Body of pancreas (tissue), 4 donors: ENCODE results near the gene SUPT7L. TPM values are rescaled to one million over a fixed set of nuclear protein-coding genes. Genes with fewer than 3 reads are reported as not detected.
"Not testable (repeated sequence)": the region's sequence is repeated elsewhere in the genome, so short reads cannot be mapped to it uniquely, and the experiment has no call there.

Experiments
- ATAC-seq: fragments of 150-250 bp; one replicate; pipeline ENCODE4 v1.9.1; 2016
- DNase-seq, 4 donors: peaks; one replicate each; pipeline ENCODE4 v3.0.0-alpha.2; 2019
- H3K27ac ChIP-seq, 4 donors: fragments of 200-600 bp; sonication (generic); 1 replicate in 3 of 4; 2 replicates in 1 of 4; pipeline versions ENCODE4 v1.5.1 to v1.6.1; 2016 to 2019; ENCODE audit warnings: mild to moderate bottlenecking in 1 of 4, mixed read lengths in 1 of 4, moderate library complexity in 1 of 4
- H3K27me3 ChIP-seq, 2 donors: fragments of 200-600 bp; sonication (generic); one replicate each; pipeline ENCODE4 v1.6.0; 2016; ENCODE audit warnings: mild to moderate bottlenecking in 1 of 2
- H3K36me3 ChIP-seq, 2 donors: fragments of 200-600 bp; sonication (generic); replicated peaks in 1 of 2; 2 replicates each; pipeline ENCODE4 v1.5.1; 2016; ENCODE audit warnings: low read depth in 2 of 2; ENCODE audit not compliant: insufficient read depth in 1 of 2
- H3K4me1 ChIP-seq: fragments of 200-600 bp; sonication (generic); one replicate; pipeline ENCODE4 v1.6.0; 2016
- H3K4me3 ChIP-seq, 2 donors: fragments of 200-600 bp; sonication (generic); 1 replicate in 1 of 2; 2 replicates in 1 of 2; pipeline ENCODE4 v1.5.1; 2016 to 2019
- H3K9me3 ChIP-seq, 3 donors: fragments of 200-600 bp; sonication (generic); 1 replicate in 2 of 3; 2 replicates in 1 of 3; pipeline ENCODE4 v1.5.1; 2016
- POLR2A ChIP-seq, 3 donors: fragments of 450-650 bp; IDR thresholded peaks; one replicate each; pipeline ENCODE4 v1.6.1; 2016; ENCODE audit warnings: antibody characterized with exemption in 3 of 3, mild to moderate bottlenecking in 2 of 3
- WGBS, 2 donors: methylation state at CpG; one replicate each; pipeline ENCODE4 v1.1.5; 2017; 5-methylcytosine and 5-hydroxymethylcytosine counted together
- intact Hi-C: fragments of 100-400 bp; cut with DNase I; formaldehyde crosslinking; loops from one replicate; pipeline ENCODE4 v1.15.1; 2023
- total RNA-seq, 2 donors: library from RNA; depleted of rRNA; stranded (reverse); fragments of >200 nt; gene quantifications; one replicate each; pipeline ENCODE4 v1.1.0, GENCODE V29; 2016
- TF ChIP-seq, protein P1 (sequence below), 7 experiments: fragments of 450-650 bp in 4 of 7; fragments of 200-600 bp in 3 of 7; sonication (generic) in 3 of 7; IDR thresholded peaks; one replicate each; pipeline ENCODE4 v1.5.1; 2016 to 2019; ENCODE audit warnings: antibody characterized with exemption in 7 of 7

The SUPT7L gene
- total RNA-seq, 2 donors from 2014 or later: 18.4 to 29.3 TPM

DNA sequence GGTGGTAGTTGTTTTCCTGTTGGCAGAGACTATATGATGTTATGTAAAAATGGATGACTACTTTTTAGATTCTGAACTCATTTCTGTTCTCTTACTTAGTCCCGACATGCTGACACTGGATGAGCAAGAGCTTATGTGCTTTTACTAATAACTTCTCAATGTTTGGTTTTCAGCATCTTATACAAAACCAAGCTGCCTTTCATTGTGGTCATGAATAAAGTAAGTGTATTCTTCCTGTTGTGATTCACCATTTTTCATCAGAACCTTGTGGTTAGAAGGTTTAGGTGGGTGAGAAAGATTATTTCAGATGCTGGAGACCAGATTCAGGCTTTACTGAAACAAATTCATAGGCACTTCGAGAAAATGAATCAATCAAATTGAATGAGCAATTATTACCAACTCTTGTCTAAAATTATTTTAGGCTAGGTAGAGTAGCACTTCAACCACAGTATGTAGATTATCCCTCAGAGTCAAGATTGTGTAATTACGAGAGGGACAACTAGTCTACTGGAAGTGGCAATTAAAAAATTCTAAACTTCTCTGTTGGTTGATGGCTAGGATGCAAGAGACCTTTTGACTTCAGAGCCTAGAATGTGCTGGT lies 25.3 kb downstream of the SUPT7L start:
- no peak for TF ChIP-seq POLR2A (IDR thresholded peaks at IDR 0.05)
- TF ChIP-seq, protein P1, sequence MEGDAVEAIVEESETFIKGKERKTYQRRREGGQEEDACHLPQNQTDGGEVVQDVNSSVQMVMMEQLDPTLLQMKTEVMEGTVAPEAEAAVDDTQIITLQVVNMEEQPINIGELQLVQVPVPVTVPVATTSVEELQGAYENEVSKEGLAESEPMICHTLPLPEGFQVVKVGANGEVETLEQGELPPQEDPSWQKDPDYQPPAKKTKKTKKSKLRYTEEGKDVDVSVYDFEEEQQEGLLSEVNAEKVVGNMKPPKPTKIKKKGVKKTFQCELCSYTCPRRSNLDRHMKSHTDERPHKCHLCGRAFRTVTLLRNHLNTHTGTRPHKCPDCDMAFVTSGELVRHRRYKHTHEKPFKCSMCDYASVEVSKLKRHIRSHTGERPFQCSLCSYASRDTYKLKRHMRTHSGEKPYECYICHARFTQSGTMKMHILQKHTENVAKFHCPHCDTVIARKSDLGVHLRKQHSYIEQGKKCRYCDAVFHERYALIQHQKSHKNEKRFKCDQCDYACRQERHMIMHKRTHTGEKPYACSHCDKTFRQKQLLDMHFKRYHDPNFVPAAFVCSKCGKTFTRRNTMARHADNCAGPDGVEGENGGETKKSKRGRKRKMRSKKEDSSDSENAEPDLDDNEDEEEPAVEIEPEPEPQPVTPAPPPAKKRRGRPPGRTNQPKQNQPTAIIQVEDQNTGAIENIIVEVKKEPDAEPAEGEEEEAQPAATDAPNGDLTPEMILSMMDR (IDR thresholded peaks at IDR 0.05): no peak
- H3K4me3 ChIP-seq: no peak overlapping the region
- intact Hi-C loops: no loop called here
- H3K27me3 ChIP-seq: no peaks in the 10 kb centered on the region
- DNase-seq: no peak
- no peaks in the 10 kb centered on the region for H3K9me3 ChIP-seq
- H3K4me1 ChIP-seq: no peaks in the 10 kb centered on the region
- WGBS, 2 donors: 84 to 85% methylated on average over 3 of the region's 3 CpGs
- no peak overlapping the region for H3K27ac ChIP-seq
- no peak for ATAC-seq
- peaks cover 0 to 42% of the 10 kb centered on the region in 2 donors for H3K36me3 ChIP-seq

DNA sequence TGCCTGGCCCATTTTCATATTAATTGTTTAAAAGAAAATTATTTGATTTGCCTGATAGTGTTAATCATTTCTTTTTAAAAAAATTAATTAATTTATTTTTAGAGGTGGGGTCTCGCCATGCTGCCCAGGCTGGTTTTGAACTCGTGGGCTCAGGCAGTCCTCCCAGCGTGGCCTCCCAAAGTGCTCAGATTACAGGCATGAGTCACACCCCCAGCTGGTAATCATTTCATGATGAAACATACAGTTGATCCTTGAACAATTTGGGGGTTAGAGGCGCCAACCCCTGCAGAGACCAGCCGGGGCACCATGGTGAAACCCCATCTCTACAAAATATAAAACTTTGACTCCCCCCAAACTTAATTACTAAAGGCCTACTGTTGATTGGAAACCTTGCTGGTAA lies 26.6 kb downstream of the SUPT7L start:
- no peak for ATAC-seq
- TF ChIP-seq, protein P1 (IDR thresholded peaks at IDR 0.05): no peak
- no peak for TF ChIP-seq POLR2A (IDR thresholded peaks at IDR 0.05)
- DNase-seq: no peak
- no peaks in the 10 kb centered on the region for H3K9me3 ChIP-seq
- 91 to 93% methylated on average over 5 of the region's 5 CpGs for whole genome bisulfite sequencing, 2 donors
- no peaks in the 10 kb centered on the region for H3K4me1 ChIP-seq
- H3K4me3 ChIP-seq: no peak overlapping the region
- no peak overlapping the region for H3K27ac ChIP-seq
- peaks cover 0 to 42% of the 10 kb centered on the region in 2 donors for H3K36me3 ChIP-seq
- H3K27me3 ChIP-seq: no peaks in the 10 kb centered on the region
- intact Hi-C loops: no loop called here

DNA sequence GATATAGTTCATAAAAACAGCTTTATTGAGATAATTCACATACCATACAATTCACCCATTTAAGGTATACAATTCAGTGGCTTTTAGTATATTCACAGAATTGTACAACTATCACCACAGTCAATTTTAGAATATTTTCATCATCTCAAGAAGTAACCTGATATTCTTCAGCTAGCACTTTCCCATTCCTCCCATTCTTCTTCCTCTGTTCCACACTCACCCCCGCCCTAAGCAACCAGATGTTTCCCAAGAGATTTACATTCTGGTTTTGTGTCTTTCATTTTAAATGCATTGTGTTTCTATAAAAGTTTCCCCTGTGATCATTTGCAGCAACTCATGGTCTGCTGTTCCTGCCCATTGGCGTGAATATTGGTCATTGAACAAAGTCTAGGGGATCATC lies 29.1 kb downstream of the SUPT7L start:
- TF ChIP-seq, protein P1 (IDR thresholded peaks at IDR 0.05): no peak
- TF ChIP-seq POLR2A (IDR thresholded peaks at IDR 0.05): no peak
- WGBS, 2 donors: 94 to 97% methylated on average over 2 of the region's 2 CpGs
- no peak overlapping the region for H3K27ac ChIP-seq
- intact Hi-C loops: no loop called here
- no peak overlapping the region for H3K4me3 ChIP-seq
- no peaks in the 10 kb centered on the region for H3K9me3 ChIP-seq
- H3K36me3 ChIP-seq: peaks cover 0 to 34% of the 10 kb centered on the region in 2 donors
- no peak for DNase-seq
- no peaks in the 10 kb centered on the region for H3K27me3 ChIP-seq
- H3K4me1 ChIP-seq: peaks cover 11% of the 10 kb centered on the region
- ATAC-seq: no peak

DNA sequence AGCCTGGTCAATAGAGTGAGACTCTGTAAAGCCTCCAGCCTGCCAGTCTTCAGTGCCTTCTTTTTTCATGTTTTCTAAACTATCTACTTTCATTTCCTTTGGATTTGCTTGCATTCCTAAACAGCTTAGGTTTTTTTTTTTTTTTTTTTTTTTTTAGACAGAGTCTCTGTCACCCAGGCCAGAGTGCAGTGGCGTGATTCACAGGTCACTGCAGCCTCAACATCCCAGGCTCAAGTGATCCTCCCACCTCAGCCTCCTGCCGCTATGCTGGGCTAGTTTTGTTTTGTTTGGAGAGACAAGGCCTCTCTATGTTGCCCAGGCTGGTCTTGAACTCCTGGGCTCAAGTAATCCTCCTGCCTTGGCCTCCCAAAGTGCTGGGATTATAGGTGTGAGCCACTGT lies 33.2 kb downstream of the SUPT7L start:
- H3K27ac ChIP-seq, H3K27me3 ChIP-seq, intact Hi-C loops, ATAC-seq, H3K4me3 ChIP-seq, H3K9me3 ChIP-seq, DNase-seq: not testable (repeated sequence)
- H3K36me3 ChIP-seq: peaks cover 0 to 16% of the 10 kb centered on the region in 2 donors
- peaks cover 19% of the 10 kb centered on the region for H3K4me1 ChIP-seq
- 91 to 94% methylated on average over 2 of the region's 2 CpGs for WGBS, 2 donors

DNA sequence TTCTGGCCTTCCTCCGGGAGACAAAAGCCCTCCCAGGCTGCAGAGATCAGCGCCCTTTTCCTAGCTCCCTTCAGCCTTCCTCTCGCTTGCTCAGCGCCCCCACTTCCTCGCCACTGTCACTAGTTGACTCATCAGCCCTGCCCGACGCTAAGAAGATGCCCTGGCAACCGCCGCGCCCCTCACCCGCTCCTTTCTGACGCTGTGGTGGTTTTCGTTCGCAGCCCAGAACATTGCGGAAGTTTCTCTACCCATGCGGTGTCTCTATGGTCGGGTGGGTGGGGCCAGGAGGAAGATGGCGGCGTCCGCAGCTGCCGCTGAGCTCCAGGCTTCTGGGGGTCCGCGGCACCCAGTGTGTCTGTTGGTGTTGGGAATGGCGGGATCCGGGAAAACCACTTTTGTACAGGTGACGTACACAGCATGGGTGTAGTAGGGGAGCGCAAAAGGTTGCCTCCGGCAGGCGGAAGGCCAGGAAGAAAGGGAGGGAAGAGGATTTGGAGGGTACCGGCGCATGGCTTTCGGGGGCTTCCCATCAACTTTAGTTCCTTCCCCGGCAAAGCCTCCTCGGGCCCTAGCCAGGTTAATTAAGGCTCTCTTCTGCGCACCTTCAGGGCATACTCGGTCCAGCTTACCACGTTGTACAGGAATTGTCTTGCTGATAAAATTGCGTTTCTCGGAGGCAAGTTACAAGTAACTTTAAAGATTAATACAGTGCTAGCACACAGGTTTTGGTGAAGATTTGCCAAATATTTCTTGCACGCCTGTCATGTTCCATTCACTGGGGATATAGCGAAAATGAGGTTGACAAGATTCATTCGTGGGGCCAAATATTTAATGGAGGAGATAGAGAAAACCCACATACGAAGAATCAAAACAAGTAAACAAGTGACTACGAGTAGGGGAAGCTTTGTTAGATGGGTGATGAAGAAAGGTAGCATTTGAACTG lies 34.4 kb downstream of the SUPT7L start, which contains the start of the genes CCDC121 and GPN1:
Gene CCDC121, minus strand, starts transcription at position 246 of the 943 bp plus-strand sequence. CDS start 1,213 bp downstream, outside the sequence.
Gene GPN1, plus strand, starts transcription at position 284 of the 943 bp plus-strand sequence. Its CDS starts 9 bp downstream, at position 293.
- peak; percentile 74 to 87 (median 82) for DNase-seq
- Histone ChIP-seq H3K9me3 (no peaks in the 10 kb centered on the region), H3K36me3 (peaks cover 0 to 8% of the 10 kb centered on the region in 2 donors), H3K4me1 (peaks cover 19% of the 10 kb centered on the region), H3K27ac (peak within 1 kb of the TSS in 3 of 4 donors; percentile 70 to 76 (median 71)), H3K27me3 (no peaks in the 10 kb centered on the region), H3K4me3 (peak within 1 kb of the TSS; percentile 86 to 90)
- intact Hi-C loops: no loop called here
- peak; percentile 93 for ATAC-seq
- TF ChIP-seq POLR2A (IDR thresholded peaks at IDR 0.05): peak; percentile 28 to 83 (median 76)
- TF ChIP-seq, protein P1 (IDR thresholded peaks at IDR 0.05): no peak
- WGBS, 2 donors: 0% methylated on average over 41 to 44 of the region's 44 CpGs
